ENCODE measurements around the gene C1QTNF8.

The C1QTNF8 gene

GRCh38 chr16:1098266-1098991 is 2.4 kb upstream of the C1QTNF8 start:
- DNase-seq = no peak
- Histone ChIP-seq H3K27me3 (replicated peaks; ENCODE audit: insufficient read depth, low read length) (peaks cover 62% of the 10 kb centered on the region), H2AFZ (ENCODE audit: low read length) (no peak overlapping the region), H3K9me2 (replicated peaks; ENCODE audit: insufficient read depth, low read length) (no peaks in the 10 kb centered on the region), H3K9me3 (replicated peaks; ENCODE audit: insufficient read depth, low read length) (no peaks in the 10 kb centered on the region), H3K4me3 (ENCODE audit: low read length) (no peak overlapping the region), H3K36me3 (replicated peaks; ENCODE audit: insufficient read depth, low read length) (no peaks in the 10 kb centered on the region), H3K4me2 (ENCODE audit: low read depth, low read length) (no peak overlapping the region), H3F3A (ENCODE audit: insufficient read depth, low read length) (no peaks in the 10 kb centered on the region), H3K27ac (ENCODE audit: low read length) (no peak overlapping the region), H4K20me1 (ENCODE audit: insufficient read depth, low read length) (no peaks in the 10 kb centered on the region), H3K9ac (ENCODE audit: low read length) (no peak overlapping the region), H3K79me2 (ENCODE audit: low read length) (no peaks in the 10 kb centered on the region), H3K4me1 (ENCODE audit: low read length) (no peaks in the 10 kb centered on the region)
- TF ChIP-seq EZH2phosphoT487 (IDR thresholded peaks at IDR 0.05; ENCODE audit: low read length) (no peak), EZH2 (optimal IDR thresholded peaks at IDR 0.05; ENCODE audit: low read depth, low read length) (no peak)
- TF ChIP-seq, protein P1, sequence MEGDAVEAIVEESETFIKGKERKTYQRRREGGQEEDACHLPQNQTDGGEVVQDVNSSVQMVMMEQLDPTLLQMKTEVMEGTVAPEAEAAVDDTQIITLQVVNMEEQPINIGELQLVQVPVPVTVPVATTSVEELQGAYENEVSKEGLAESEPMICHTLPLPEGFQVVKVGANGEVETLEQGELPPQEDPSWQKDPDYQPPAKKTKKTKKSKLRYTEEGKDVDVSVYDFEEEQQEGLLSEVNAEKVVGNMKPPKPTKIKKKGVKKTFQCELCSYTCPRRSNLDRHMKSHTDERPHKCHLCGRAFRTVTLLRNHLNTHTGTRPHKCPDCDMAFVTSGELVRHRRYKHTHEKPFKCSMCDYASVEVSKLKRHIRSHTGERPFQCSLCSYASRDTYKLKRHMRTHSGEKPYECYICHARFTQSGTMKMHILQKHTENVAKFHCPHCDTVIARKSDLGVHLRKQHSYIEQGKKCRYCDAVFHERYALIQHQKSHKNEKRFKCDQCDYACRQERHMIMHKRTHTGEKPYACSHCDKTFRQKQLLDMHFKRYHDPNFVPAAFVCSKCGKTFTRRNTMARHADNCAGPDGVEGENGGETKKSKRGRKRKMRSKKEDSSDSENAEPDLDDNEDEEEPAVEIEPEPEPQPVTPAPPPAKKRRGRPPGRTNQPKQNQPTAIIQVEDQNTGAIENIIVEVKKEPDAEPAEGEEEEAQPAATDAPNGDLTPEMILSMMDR (IDR thresholded peaks at IDR 0.05; ENCODE audit: low read length) = no peak

- H3K4me1 ChIP-seq (ENCODE audit: low read length) = no peaks in the 10 kb centered on the region
- H3K4me3 ChIP-seq (ENCODE audit: low read length) = no peak overlapping the region
- peaks cover 58% of the 10 kb centered on the region for H3K27me3 ChIP-seq (replicated peaks; ENCODE audit: insufficient read depth, low read length)
- no peak overlapping the region for H2AFZ ChIP-seq (ENCODE audit: low read length)
- TF ChIP-seq, protein P1 (IDR thresholded peaks at IDR 0.05; ENCODE audit: low read length) = no peak
- no peak for TF ChIP-seq EZH2phosphoT487 (IDR thresholded peaks at IDR 0.05; ENCODE audit: low read length)
- TF ChIP-seq EZH2 (optimal IDR thresholded peaks at IDR 0.05; ENCODE audit: low read depth, low read length) = no peak
- DNase-seq = no peak
- no peaks in the 10 kb centered on the region for H3K36me3 ChIP-seq (replicated peaks; ENCODE audit: insufficient read depth, low read length)
- no peak overlapping the region for H3K27ac ChIP-seq (ENCODE audit: low read length)
- no peak overlapping the region for H3K9ac ChIP-seq (ENCODE audit: low read length)
- no peaks in the 10 kb centered on the region for H3K9me2 ChIP-seq (replicated peaks; ENCODE audit: insufficient read depth, low read length)
- no peaks in the 10 kb centered on the region for H3K79me2 ChIP-seq (ENCODE audit: low read length)
- H3F3A ChIP-seq (ENCODE audit: insufficient read depth, low read length) = no peaks in the 10 kb centered on the region
- H3K4me2 ChIP-seq (ENCODE audit: low read depth, low read length) = no peak overlapping the region
- H3K9me3 ChIP-seq (replicated peaks; ENCODE audit: insufficient read depth, low read length) = no peaks in the 10 kb centered on the region
- H4K20me1 ChIP-seq (ENCODE audit: insufficient read depth, low read length) = no peaks in the 10 kb centered on the region
These were observed 1.8 kb upstream of the C1QTNF8 start for GRCh38 chr16:1097800-1098199.

DNA sequence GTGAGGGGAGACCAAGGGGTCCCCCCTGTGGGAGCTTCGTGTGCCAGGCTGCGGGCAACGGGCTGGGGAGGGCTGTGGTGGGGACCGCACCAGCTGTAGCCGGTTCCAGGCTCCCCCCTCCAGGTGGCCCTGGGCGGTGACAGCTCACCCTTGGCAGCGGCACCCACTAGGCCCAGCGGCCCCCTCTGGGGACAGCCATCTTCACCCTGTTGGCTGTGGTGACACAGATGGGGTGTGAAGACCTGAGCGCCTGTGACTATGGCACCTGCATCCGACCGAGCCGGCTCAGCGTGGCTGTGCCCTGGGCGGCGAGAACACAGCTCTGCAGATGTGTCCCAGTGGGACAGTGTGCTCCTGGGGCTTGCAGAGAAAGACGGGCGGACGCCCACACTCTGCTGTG is 1.1 kb upstream of the C1QTNF8 start:
- H3K4me2 ChIP-seq (ENCODE audit: low read depth, low read length) = no peak overlapping the region
- no peak overlapping the region for H2AFZ ChIP-seq (ENCODE audit: low read length)
- H3K79me2 ChIP-seq (ENCODE audit: low read length) = no peaks in the 10 kb centered on the region
- H3K4me3 ChIP-seq (ENCODE audit: low read length) = no peak overlapping the region
- no peaks in the 10 kb centered on the region for H3K4me1 ChIP-seq (ENCODE audit: low read length)
- TF ChIP-seq, protein P1 (IDR thresholded peaks at IDR 0.05; ENCODE audit: low read length) = no peak
- TF ChIP-seq EZH2phosphoT487 (IDR thresholded peaks at IDR 0.05; ENCODE audit: low read length) = no peak
- TF ChIP-seq EZH2 (optimal IDR thresholded peaks at IDR 0.05; ENCODE audit: low read depth, low read length) = no peak
- H4K20me1 ChIP-seq (ENCODE audit: insufficient read depth, low read length) = no peaks in the 10 kb centered on the region
- H3K9me3 ChIP-seq (replicated peaks; ENCODE audit: insufficient read depth, low read length) = no peaks in the 10 kb centered on the region
- no peak for DNase-seq
- H3K9me2 ChIP-seq (replicated peaks; ENCODE audit: insufficient read depth, low read length) = no peaks in the 10 kb centered on the region
- H3K27me3 ChIP-seq (replicated peaks; ENCODE audit: insufficient read depth, low read length) = peaks cover 57% of the 10 kb centered on the region
- H3K36me3 ChIP-seq (replicated peaks; ENCODE audit: insufficient read depth, low read length) = no peaks in the 10 kb centered on the region
- H3K27ac ChIP-seq (ENCODE audit: low read length) = no peak overlapping the region
- H3K9ac ChIP-seq (ENCODE audit: low read length) = no peak overlapping the region
- H3F3A ChIP-seq (ENCODE audit: insufficient read depth, low read length) = no peaks in the 10 kb centered on the region
